A549 treated with RU486 at 1 μM for 4 hours (cell line): ENCODE measurements around the gene XAGE1A. TPM values are rescaled to one million over a fixed set of nuclear protein-coding genes. Genes with fewer than 3 reads are reported as not detected.

Source experiments
- total RNA-seq: library from RNA; stranded (reverse); fragments of 200-300 nt; extraction: Qiagen RNA extraction; gene quantifications from 5 replicates; pipeline ENCODE4 v1.2.3, GENCODE V29; 2022; ENCODE audit warnings: low read depth

The XAGE1A gene
- total RNA-seq = 12.2 to 35.3 TPM (median 24.0 TPM) in 3 of 5 replicates, not detected in the others

DNA sequence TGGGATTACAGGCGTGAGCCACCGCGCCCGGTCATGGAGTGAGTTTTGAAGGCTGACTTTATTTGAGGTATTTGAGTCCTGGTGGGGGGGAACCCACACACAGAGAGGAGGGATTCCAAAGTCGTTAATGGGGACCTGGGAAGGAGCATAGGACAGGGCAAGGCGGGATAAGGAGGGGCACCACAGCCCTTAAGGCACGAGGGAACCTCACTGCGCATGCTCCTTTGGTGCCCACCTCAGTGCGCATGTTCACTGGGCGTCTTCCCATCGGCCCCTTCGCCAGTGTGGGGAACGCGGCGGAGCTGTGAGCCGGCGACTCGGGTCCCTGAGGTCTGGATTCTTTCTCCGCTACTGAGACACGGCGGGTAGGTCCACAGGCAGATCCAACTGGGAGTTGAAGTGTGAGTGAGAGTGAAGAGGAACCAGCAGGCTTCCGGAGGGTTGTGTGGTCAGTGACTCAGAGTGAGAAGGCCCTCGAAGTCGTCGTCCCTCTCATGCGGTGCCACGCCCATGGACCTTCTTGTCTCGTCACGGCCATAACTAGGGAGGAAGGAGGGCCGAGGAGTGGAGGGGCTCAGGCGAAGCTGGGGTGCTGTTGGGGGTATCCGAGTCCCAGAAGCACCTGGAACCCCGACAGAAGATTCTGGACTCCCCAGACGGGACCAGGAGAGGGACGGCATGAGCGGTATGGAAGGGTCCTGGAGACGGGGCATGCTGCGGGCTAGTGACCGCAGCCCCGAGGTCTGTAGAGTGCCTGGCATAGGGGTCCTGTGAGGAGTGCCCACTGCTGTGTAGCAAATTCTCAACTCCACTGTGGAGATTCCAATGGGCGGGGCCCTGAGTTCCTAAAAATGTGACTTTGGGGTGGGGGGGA, at the start of gene XAGE1A:
Gene XAGE1A (plus strand): TSS at position 264 of the 874 bp plus-strand sequence. CDS start 1,554 bp downstream, outside the sequence.

DNA sequence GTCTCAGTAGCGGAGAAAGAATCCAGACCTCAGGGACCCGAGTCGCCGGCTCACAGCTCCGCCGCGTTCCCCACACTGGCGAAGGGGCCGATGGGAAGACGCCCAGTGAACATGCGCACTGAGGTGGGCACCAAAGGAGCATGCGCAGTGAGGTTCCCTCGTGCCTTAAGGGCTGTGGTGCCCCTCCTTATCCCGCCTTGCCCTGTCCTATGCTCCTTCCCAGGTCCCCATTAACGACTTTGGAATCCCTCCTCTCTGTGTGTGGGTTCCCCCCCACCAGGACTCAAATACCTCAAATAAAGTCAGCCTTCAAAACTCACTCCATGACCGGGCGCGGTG, 21.3 kb downstream of the XAGE1A start, which contains the start of gene XAGE1B:
Gene XAGE1B (minus strand): TSS at position 77 of the 339 bp plus-strand sequence. CDS start 1,536 bp downstream, outside the sequence.

Other genes with a start within 250 kb of the XAGE1A start
- not detected in 5 replicates for gene XAGE2, start 126.8 kb upstream of the XAGE1A start, total RNA-seq
- gene XAGE1B, start 21.3 kb downstream of the XAGE1A start, total RNA-seq = 208 to 276 TPM (median 236 TPM) in 5 replicates
- gene SSX7, start 159.1 kb downstream of the XAGE1A start, total RNA-seq = not detected in 5 replicates
- gene SSX2, start 211.4 kb downstream of the XAGE1A start, total RNA-seq = not detected in 5 replicates